ENCODE results near the gene PCDHAC1.

The PCDHAC1 gene

DNA sequence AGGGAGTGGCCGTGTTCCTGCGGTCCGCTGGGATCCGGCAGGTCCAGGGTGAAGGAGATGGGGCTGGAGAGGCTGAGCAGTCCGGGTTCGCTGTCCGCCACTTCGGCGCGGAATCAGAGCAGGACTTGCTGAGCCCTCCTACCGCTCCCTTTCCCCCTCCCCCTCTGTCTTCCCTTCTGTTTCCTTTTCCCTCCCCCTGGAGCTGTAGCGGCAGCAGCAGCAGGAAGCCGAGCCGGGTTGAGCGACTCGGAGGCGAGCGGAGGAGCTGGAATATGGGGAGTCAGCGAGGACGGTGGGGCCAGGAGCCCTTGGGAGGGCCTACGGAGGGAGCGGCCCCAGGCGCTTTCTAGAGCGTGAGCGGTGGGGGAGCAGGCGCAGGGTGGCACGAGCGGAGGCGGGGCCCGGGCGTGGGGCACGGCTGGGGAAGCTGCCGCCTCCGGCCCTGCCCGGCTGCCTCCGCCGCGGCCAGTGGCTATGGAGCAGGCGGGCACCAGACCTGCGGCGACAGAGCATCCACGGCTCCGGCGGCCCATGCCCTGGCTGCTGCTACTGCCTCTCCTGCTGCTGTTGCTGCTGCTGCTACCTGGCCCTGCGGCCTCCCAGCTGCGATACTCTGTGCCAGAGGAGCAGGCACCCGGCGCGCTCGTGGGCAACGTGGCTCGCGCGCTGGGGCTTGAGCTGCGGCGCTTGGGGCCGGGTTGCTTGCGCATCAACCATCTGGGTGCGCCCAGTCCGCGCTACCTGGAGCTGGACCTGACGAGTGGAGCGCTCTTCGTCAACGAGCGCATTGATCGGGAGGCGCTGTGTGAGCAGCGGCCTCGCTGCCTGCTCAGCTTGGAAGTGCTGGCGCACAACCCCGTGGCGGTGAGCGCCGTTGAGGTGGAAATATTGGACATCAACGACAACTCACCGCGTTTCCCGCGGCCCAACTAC is 40.5 kb downstream of the PCDHAC1 start, which contains the start of gene PCDHAC2:
Gene PCDHAC2, plus strand, starts transcription at position 184 of the 933 bp plus-strand sequence. Its CDS starts 291 bp downstream, at position 475.
- TF ChIP-seq, protein P1, sequence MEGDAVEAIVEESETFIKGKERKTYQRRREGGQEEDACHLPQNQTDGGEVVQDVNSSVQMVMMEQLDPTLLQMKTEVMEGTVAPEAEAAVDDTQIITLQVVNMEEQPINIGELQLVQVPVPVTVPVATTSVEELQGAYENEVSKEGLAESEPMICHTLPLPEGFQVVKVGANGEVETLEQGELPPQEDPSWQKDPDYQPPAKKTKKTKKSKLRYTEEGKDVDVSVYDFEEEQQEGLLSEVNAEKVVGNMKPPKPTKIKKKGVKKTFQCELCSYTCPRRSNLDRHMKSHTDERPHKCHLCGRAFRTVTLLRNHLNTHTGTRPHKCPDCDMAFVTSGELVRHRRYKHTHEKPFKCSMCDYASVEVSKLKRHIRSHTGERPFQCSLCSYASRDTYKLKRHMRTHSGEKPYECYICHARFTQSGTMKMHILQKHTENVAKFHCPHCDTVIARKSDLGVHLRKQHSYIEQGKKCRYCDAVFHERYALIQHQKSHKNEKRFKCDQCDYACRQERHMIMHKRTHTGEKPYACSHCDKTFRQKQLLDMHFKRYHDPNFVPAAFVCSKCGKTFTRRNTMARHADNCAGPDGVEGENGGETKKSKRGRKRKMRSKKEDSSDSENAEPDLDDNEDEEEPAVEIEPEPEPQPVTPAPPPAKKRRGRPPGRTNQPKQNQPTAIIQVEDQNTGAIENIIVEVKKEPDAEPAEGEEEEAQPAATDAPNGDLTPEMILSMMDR (IDR thresholded peaks at IDR 0.05; ENCODE audit: low read depth, low read length) = no peak
- DNase-seq (ENCODE audit: low read depth in 2 of 2) = peak; percentile 26 to 28

DNA sequence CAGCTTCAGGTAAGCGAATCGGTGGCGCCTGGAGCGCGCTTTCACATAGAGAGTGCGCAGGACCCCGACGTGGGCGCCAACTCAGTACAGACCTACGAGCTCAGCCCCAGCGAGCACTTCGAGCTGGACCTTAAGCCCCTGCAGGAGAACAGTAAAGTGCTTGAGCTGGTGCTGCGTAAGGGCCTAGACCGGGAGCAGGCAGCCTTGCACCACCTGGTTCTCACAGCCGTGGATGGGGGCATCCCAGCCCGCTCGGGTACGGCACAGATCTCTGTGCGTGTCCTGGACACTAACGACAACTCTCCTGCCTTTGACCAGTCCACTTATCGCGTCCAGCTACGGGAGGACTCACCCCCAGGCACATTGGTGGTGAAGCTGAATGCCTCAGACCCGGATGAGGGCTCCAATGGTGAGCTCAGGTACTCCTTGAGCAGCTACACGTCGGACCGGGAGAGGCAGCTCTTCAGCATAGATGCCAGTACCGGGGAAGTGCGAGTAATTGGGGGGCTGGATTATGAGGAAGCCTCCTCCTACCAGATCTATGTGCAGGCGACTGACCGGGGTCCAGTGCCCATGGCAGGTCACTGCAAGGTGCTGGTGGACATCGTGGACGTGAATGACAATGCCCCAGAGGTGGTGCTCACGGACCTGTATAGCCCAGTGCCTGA is 41.3 kb downstream of the PCDHAC1 start:
- DNase-seq (ENCODE audit: low read depth in 2 of 2) = no peak
- TF ChIP-seq, protein P1 (IDR thresholded peaks at IDR 0.05; ENCODE audit: low read depth, low read length) = no peak
- H3K4me3 ChIP-seq (replicated peaks in 1 of 2; ENCODE audit: low read depth in 2 of 2, low read length in 2 of 2) = no peak overlapping the region

More for the DNA sequence above, 40.5 kb downstream of the PCDHAC1 start, which contains the start of gene PCDHAC2:
- H3K4me3 ChIP-seq (replicated peaks in 1 of 2; ENCODE audit: low read depth in 2 of 2, low read length in 2 of 2) = peak within 1 kb of the TSS; percentile 44 to 54

DNA sequence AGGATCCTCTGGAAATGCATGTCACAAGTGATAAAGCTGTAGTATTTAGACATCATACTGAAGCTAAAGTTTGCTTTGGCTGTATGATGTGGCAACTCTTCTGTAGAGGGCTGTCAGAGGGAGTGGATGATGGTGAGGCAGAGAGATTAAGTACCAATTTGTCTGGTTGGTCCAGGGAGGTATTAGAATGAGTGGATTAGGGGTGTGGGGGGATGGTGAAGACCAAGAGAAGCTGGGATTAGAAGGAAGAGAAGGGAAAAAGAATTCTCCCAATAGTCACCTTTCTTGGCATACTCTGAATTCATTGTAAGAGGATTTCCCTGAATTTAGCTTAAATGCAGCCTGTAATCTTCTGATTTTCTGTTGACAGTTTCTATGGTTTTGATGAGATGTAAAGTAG is 43.8 kb downstream of the PCDHAC1 start:
- TF ChIP-seq, protein P1 (IDR thresholded peaks at IDR 0.05; ENCODE audit: low read depth, low read length) = no peak
- DNase-seq (ENCODE audit: low read depth in 2 of 2) = no peak
- H3K4me3 ChIP-seq (replicated peaks in 1 of 2; ENCODE audit: low read depth in 2 of 2, low read length in 2 of 2) = no peak overlapping the region

GRCh38 chr5:140973550-140973949 is 47.5 kb downstream of the PCDHAC1 start:
- TF ChIP-seq, protein P1 (IDR thresholded peaks at IDR 0.05; ENCODE audit: low read depth, low read length) = no peak
- H3K4me3 ChIP-seq (replicated peaks in 1 of 2; ENCODE audit: low read depth in 2 of 2, low read length in 2 of 2) = no peak overlapping the region
- no peak for DNase-seq (ENCODE audit: low read depth in 2 of 2)

DNA sequence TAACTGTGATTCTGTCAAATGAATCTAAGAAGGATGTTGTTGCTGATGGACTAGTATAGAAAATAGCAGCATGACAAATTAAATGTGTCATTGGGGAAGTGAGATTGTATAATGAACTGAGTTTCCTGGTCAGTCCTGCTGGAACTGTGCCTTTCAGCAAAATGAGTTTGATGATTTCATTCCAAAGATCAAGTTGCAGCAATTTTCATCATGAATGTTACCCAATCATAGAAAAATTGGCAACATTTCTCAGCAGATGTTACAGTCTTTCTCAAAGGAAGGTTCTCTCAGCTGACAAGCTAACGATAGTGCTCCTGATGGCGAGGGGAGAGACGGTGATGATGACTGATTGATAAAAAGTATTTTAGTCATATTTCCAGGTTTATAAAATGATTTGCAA is 50.9 kb downstream of the PCDHAC1 start:
- peak in 1 of 2 donors; percentile 65 for DNase-seq (ENCODE audit: low read depth in 2 of 2)
- no peak overlapping the region for H3K4me3 ChIP-seq (replicated peaks in 1 of 2; ENCODE audit: low read depth in 2 of 2, low read length in 2 of 2)
- TF ChIP-seq, protein P1 (IDR thresholded peaks at IDR 0.05; ENCODE audit: low read depth, low read length) = no peak

- no peak overlapping the region for H3K4me3 ChIP-seq (replicated peaks in 1 of 2; ENCODE audit: low read depth in 2 of 2, low read length in 2 of 2)
- DNase-seq (ENCODE audit: low read depth in 2 of 2) = no peak
- TF ChIP-seq, protein P1 (IDR thresholded peaks at IDR 0.05; ENCODE audit: low read depth, low read length) = no peak
Observed at GRCh38 chr5:140978260-140978659, 52.2 kb downstream of the PCDHAC1 start.
